GM18520 (cell line): ENCODE data around the gene CCR5AS.

ENCODE experiments used
- ATAC-seq: cut with Tn5 transposase; IDR thresholded peaks from one replicate; pipeline ENCODE4 v1.9.1; 2021; ENCODE audit not compliant: unreplicated experiment

CCR5AS gene

GRCh38 chr3:46318207-46318927, 88.5 kb downstream of the CCR5AS start:
- no peak for ATAC-seq

- ATAC-seq = no peak
Observed at GRCh38 chr3:46316206-46316605, 90.7 kb downstream of the CCR5AS start.

DNA sequence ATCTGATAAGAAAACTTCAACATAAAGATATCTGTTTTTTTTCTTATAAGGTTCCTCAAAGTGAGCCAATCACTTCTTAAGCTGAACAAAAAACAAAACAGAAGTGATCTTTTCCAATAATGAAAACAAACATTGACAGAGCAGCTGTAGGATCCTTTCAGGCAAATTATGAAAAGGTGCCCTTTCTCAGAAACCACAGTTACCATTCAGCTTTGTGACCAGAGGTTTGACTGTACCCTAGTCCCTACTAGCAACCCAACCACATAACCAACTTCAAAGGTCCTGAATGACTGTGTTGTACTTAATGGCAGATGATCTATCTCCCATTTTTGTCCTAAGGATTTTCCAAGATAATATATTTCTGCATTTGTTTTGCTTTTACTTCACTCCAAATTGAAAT, 92.3 kb downstream of the CCR5AS start:
- ATAC-seq = no peak
